ENCODE measurements around the gene CDKN2B-AS1.

CDKN2B-AS1 gene

DNA sequence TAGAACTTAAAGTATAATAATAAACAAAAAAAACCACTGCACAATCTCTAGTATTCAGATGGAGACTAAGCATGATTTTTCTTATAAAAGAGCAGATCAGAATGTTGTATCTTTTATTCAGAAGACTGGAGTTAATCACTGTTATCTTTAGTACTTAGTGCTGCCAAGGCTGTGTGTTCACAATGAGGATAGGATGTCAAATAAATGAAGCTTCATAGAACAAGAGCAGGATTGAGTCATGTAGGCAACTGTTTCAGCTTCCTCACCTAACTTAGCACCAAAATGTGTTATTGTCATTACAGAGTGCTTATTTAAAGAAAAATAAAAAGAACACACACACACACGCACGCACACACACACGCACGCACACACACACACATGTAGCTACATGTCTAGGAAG is 72.6 kb downstream of the CDKN2B-AS1 start:
- no peak overlapping the region for H2AFZ ChIP-seq
- H3K4me1 ChIP-seq, result no peaks in the 10 kb centered on the region
- no peaks in the 10 kb centered on the region for H3K79me2 ChIP-seq
- H3K9ac ChIP-seq, result no peak overlapping the region
- no peak overlapping the region for H3K27ac ChIP-seq
- H3K27me3 ChIP-seq (ENCODE audit: control insufficient read depth, insufficient read depth, low read length), result no peaks in the 10 kb centered on the region
- no peak overlapping the region for H3K4me3 ChIP-seq (ENCODE audit: low read depth, low read length)
- TF ChIP-seq, protein P1, sequence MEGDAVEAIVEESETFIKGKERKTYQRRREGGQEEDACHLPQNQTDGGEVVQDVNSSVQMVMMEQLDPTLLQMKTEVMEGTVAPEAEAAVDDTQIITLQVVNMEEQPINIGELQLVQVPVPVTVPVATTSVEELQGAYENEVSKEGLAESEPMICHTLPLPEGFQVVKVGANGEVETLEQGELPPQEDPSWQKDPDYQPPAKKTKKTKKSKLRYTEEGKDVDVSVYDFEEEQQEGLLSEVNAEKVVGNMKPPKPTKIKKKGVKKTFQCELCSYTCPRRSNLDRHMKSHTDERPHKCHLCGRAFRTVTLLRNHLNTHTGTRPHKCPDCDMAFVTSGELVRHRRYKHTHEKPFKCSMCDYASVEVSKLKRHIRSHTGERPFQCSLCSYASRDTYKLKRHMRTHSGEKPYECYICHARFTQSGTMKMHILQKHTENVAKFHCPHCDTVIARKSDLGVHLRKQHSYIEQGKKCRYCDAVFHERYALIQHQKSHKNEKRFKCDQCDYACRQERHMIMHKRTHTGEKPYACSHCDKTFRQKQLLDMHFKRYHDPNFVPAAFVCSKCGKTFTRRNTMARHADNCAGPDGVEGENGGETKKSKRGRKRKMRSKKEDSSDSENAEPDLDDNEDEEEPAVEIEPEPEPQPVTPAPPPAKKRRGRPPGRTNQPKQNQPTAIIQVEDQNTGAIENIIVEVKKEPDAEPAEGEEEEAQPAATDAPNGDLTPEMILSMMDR (IDR thresholded peaks at IDR 0.05), result no peak
- H3K36me3 ChIP-seq (ENCODE audit: control insufficient read depth, insufficient read depth, low read length), result no peaks in the 10 kb centered on the region
- H3K9me3 ChIP-seq (ENCODE audit: control insufficient read depth, low read length), result no peaks in the 10 kb centered on the region
- H3K4me2 ChIP-seq (ENCODE audit: low read length), result no peak overlapping the region

DNA sequence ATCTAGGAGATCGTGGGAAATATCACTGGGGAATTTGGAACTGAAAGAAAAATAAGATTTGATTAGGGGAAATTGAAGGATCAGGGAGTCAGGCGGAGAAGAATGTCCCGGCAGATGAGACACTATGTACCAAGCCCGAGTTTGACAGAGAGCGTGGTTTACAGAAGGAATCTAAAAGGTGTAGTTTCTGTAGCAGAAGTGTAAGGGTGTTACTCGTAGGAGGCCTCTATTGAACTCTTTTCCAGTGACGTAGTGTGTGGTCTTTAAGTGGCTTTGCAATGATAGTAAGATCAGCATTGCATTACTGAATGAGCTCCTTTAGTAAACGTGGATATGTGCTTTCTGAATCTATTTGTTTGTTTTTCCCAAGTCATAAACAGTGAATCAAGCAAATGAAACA is 73.8 kb downstream of the CDKN2B-AS1 start:
- no peak overlapping the region for H3K9ac ChIP-seq
- H3K4me1 ChIP-seq, result no peaks in the 10 kb centered on the region
- H3K79me2 ChIP-seq, result no peaks in the 10 kb centered on the region
- H3K4me2 ChIP-seq (ENCODE audit: low read length), result no peak overlapping the region
- H3K27ac ChIP-seq, result no peak overlapping the region
- TF ChIP-seq, protein P1 (IDR thresholded peaks at IDR 0.05), result no peak
- no peak overlapping the region for H2AFZ ChIP-seq
- no peaks in the 10 kb centered on the region for H3K27me3 ChIP-seq (ENCODE audit: control insufficient read depth, insufficient read depth, low read length)
- H3K36me3 ChIP-seq (ENCODE audit: control insufficient read depth, insufficient read depth, low read length), result no peaks in the 10 kb centered on the region
- H3K9me3 ChIP-seq (ENCODE audit: control insufficient read depth, low read length), result no peaks in the 10 kb centered on the region
- no peak overlapping the region for H3K4me3 ChIP-seq (ENCODE audit: low read depth, low read length)

DNA sequence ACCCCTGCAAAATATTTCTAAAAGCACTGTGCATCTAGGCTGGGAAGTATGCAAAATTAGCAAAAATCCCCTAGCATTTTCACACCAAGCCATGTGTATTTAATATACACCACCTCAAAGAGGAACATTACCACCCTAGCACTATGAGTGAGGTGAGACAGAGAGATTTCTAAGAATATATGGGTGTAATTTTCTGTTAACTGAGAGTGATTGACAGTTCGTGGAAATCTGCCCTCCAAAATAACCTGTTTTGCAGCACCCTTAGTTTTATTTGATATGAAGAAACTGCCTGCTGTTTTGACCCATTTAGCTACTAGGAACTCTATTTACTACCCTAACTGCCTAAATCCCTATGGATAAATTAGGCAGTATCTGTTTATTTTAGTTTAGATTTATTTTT is 78.8 kb downstream of the CDKN2B-AS1 start:
- Histone ChIP-seq H3K4me3 (ENCODE audit: low read depth, low read length) (no peak overlapping the region), H3K4me1 (no peaks in the 10 kb centered on the region), H3K27me3 (ENCODE audit: control insufficient read depth, insufficient read depth, low read length) (no peaks in the 10 kb centered on the region), H3K9ac (no peak overlapping the region), H3K36me3 (ENCODE audit: control insufficient read depth, insufficient read depth, low read length) (no peaks in the 10 kb centered on the region), H3K4me2 (ENCODE audit: low read length) (no peak overlapping the region), H3K79me2 (no peaks in the 10 kb centered on the region), H3K9me3 (ENCODE audit: control insufficient read depth, low read length) (no peaks in the 10 kb centered on the region), H3K27ac (no peak overlapping the region), H2AFZ (no peak overlapping the region)
- TF ChIP-seq, protein P1 (IDR thresholded peaks at IDR 0.05), result no peak

GRCh38 chr9:22078081-22078480 is 83.5 kb downstream of the CDKN2B-AS1 start:
- no peaks in the 10 kb centered on the region for H3K4me1 ChIP-seq
- no peaks in the 10 kb centered on the region for H3K36me3 ChIP-seq (ENCODE audit: control insufficient read depth, insufficient read depth, low read length)
- no peak overlapping the region for H3K27ac ChIP-seq
- no peak overlapping the region for H3K4me2 ChIP-seq (ENCODE audit: low read length)
- H3K79me2 ChIP-seq, result no peaks in the 10 kb centered on the region
- TF ChIP-seq, protein P1 (IDR thresholded peaks at IDR 0.05), result no peak
- H3K9me3 ChIP-seq (ENCODE audit: control insufficient read depth, low read length), result no peaks in the 10 kb centered on the region
- no peak overlapping the region for H3K4me3 ChIP-seq (ENCODE audit: low read depth, low read length)
- H2AFZ ChIP-seq, result no peak overlapping the region
- H3K27me3 ChIP-seq (ENCODE audit: control insufficient read depth, insufficient read depth, low read length), result no peaks in the 10 kb centered on the region
- no peak overlapping the region for H3K9ac ChIP-seq

DNA sequence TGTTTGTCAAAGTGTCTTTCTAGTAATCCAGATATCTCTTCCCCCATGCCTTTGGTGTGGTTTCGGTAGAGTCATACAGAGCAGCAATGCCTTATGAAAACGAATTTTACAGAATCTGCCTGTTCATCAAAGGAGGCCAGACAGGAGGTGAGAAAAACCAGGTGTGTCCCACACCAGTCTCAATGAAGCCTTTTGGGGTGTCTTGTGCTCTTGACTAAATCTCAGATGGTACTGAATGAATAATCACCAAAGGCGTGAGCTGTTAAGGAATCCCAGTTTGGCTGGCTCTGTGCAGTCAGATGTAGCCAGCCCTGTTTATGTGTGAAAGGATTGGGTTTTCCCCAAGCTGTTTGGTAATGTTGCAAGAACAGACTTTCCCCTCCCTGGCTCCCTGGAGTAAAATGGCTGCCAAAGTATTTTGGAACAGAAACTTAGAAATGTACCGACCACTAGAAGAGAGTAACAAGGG is 85.3 kb downstream of the CDKN2B-AS1 start:
- H3K4me2 ChIP-seq (ENCODE audit: low read length), result no peak overlapping the region
- H3K4me3 ChIP-seq (ENCODE audit: low read depth, low read length), result no peak overlapping the region
- no peaks in the 10 kb centered on the region for H3K36me3 ChIP-seq (ENCODE audit: control insufficient read depth, insufficient read depth, low read length)
- H3K27ac ChIP-seq, result no peak overlapping the region
- no peak overlapping the region for H2AFZ ChIP-seq
- TF ChIP-seq, protein P1 (IDR thresholded peaks at IDR 0.05), result no peak
- no peaks in the 10 kb centered on the region for H3K27me3 ChIP-seq (ENCODE audit: control insufficient read depth, insufficient read depth, low read length)
- H3K9me3 ChIP-seq (ENCODE audit: control insufficient read depth, low read length), result no peaks in the 10 kb centered on the region
- no peak overlapping the region for H3K9ac ChIP-seq
- H3K4me1 ChIP-seq, result peaks cover 2% of the 10 kb centered on the region
- no peaks in the 10 kb centered on the region for H3K79me2 ChIP-seq

All from parathyroid adenoma (tissue), 2 donors.